Subcutaneous adipose tissue (tissue), 4 donors: ENCODE measurements around the gene GPX4. TPM values are rescaled to one million over a fixed set of nuclear protein-coding genes. Genes with fewer than 3 reads are reported as not detected.

Experiments
- total RNA-seq, 4 donors: library from RNA; depleted of rRNA; stranded (reverse); fragments of >200 nt; gene quantifications; one replicate each; pipeline ENCODE4 v1.1.0, GENCODE V29; 2016
- TF ChIP-seq, protein P1 (sequence below): fragments of 450-650 bp; IDR thresholded peaks from one replicate; pipeline ENCODE4 v1.5.1; 2016; ENCODE audit warnings: low read depth, mild to moderate bottlenecking, control low read depth, antibody characterized with exemption, moderate library complexity

The GPX4 gene
- total RNA-seq, 4 donors from 2014 or later = 1,089 to 2,299 (median 1,463) TPM

DNA sequence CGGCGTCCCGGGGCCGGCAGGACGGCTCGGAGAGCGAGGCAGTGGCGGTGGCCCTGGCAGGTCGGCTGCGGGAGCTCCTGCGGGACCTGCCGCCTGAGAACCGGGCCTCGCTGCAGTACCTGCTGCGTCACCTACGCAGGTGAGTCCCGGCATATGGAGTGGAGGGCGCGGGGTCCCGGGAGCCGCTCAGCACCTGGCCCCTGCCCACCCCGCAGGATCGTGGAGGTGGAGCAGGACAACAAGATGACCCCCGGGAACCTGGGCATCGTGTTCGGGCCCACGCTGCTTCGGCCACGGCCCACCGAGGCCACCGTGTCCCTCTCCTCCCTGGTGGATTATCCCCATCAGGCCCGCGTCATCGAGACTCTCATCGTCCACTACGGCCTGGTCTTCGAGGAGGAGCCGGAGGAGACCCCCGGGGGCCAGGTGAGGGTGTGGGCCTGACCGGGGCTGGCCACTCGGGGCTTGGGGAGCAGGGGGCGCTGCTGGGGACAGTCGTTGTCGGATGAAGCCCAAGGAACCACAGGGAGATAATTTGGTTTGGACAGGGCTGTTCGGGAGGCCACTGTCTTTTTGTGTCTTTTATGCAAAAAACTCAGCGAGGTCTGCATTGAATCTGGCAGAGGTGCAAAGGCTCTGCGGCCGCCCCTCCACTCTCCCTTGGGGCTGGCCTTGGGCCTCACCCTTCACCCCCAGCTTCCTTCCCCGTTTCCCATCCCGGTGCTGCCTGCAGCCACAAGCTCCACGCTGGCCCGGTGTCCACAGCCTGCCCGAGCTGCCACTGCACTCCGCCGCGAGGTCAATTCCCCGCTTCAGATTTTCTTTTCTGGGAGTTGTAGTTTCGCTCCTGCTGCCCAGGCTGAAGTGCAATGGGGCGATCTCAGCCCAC lies 20.6 kb upstream of the GPX4 start:
- TF ChIP-seq, protein P1, sequence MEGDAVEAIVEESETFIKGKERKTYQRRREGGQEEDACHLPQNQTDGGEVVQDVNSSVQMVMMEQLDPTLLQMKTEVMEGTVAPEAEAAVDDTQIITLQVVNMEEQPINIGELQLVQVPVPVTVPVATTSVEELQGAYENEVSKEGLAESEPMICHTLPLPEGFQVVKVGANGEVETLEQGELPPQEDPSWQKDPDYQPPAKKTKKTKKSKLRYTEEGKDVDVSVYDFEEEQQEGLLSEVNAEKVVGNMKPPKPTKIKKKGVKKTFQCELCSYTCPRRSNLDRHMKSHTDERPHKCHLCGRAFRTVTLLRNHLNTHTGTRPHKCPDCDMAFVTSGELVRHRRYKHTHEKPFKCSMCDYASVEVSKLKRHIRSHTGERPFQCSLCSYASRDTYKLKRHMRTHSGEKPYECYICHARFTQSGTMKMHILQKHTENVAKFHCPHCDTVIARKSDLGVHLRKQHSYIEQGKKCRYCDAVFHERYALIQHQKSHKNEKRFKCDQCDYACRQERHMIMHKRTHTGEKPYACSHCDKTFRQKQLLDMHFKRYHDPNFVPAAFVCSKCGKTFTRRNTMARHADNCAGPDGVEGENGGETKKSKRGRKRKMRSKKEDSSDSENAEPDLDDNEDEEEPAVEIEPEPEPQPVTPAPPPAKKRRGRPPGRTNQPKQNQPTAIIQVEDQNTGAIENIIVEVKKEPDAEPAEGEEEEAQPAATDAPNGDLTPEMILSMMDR = no peak

DNA sequence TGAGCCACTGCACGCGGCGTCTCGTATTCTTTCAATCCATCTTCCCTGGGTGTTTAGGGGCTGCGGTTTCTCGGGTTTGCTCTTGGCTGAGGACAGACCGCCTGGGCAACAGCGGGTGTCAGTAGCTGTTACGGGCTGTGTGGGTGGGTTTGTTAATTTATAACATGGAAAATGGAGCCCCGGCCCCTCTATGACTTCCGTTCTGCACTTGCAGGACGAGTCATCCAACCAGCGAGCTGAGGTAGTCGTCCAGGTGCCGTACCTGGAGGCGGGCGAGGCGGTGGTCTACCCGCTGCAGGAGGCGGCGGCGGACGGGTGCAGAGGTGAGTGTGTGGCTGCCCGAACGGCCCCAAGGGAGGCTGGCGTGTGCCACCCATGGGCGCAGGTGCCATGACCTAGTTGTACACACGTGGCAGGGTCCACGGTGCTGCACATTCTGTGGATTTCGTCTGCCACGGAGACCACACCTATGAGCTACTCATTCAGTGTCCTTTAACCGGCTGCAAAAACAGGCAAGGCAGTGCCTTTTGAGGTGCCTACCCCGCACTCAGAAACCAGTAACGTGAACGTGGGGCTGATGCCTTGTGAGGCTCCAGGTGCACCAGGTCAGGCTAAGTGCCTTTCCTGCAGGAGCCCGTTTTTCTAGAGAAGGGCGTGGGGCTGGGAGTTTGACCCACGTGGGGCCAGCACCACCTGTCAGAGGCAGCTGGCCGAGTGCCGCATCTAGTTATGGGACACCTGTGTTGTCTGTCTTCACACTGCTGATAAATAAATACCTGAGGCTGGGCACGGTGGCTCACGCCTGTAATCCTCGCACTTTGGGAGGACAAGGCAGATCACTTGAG lies 19.5 kb upstream of the GPX4 start:
- TF ChIP-seq, protein P1 = no peak

DNA sequence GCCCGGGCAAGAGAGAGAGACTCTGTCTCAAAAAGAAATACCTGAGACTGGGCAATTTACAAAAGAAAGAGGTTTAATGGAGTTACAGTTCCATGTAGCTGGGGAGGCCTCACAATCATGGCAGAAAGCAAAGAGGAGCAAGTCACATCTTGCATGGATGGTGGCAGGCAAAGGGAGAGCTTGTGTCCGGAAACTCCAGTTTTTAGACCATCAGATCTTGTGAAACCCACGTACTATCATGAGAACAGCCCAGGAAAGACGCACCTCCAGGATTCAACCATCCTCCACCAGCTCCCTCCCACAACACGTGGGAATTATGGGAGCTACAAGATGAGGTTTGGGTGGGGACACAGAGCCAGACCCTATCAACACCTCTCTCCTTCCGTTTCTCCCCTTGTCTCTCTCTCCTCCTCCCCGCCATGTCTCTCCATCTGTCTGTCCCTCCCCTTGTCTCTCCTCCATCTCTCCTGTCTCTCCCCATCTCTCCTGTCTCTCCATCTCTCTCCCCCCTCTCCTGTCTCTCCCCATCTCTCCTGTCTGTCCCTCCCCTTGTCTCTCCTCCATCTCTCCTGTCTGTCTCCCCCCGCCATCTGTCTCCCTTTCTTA lies 18.6 kb upstream of the GPX4 start:
- TF ChIP-seq, protein P1 = no peak

DNA sequence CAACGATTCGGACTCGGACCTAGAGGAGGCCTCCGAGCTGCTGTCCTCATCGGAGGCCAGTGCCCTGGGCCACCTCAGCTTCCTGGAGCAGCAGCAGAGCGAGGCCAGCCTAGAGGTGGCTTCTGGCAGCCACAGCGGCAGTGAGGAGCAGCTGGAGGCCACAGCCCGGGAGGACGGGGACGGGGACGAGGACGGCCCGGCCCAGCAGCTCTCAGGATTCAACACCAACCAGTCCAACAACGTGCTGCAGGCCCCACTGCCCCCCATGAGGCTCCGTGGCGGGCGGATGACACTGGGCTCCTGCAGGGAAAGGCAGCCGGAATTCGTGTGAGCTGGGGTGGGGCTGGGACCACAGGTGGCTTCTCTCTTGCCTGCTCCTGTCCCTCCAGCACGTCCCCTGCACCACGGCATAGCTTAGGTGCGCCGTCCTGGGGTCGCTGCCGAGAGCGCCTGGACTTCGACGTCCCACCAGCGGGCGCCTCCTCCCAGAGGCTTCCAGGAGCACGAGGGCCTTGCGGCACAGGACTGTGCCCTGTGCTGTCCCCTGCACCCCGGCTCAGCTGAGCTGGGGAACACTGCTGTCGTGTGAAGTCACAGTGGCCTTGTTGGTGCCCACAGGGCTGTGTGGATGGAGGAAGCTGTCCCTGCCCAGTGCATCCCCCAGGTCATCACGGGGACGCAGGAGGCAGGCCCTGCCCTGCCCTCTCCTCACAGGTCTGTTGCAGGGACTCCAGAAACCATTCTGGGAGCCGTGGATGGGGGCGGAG lies 17.9 kb upstream of the GPX4 start:
- TF ChIP-seq, protein P1 = no peak

DNA sequence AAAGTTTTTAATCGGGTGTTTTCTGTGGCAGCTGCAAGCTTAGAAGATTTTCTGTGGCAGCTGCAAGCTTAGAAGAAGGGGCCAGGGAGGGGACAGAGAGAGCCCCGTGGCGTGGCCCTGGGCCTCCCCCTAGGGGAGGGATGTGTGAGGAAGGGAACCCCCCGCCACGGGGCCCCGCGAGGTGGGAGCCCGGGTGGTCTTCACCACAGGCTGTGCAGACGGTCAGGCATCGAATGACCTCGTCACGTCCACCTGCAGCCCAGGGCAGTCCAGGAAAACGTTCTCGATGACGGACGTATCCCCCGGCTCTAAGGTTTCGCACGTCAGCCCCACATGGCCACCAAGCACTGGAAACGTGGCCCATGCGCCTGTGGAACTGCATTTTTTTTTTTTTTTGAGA lies 17.2 kb upstream of the GPX4 start:
- TF ChIP-seq, protein P1 = no peak

DNA sequence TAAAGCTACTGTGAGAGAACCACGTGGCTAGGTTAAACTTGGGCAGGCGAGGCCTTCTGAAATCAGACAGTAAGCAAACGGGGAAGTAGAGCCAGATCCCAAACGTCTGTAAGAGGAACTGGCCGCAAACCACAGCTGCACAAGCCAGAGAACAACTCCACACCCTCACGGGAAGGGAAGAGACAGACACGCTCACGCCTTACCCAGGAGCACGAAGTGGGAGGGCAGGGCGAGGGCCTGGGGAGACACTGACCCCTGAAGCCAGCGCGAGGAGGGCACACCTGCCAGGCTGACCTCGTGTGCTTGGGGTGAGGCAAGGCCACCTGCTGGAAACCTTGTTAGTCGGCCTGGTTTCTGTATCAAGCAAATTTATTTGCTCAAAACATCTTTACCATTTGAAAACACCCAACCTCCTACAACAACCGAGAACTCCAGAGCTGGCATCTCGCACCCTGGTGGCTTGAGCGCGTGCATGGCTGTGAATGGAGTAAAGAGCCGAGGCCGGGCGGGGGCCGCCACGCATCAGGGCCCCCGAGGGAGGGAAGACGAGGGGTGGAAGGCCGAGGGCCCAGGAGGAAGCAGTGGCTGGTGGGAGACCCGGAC lies 15.9 kb upstream of the GPX4 start:
- TF ChIP-seq, protein P1 = no peak
